Measurements from ENCODE around the gene RRAD.

RRAD gene

GRCh38 chr16:66881560-66881959 is 43.8 kb downstream of the RRAD start:
- H3K36me3 ChIP-seq (ENCODE audit: control insufficient read depth in 2 of 2, insufficient read depth in 1 of 2, low read length in 2 of 2), result peaks cover 4 to 25% of the 10 kb centered on the region in 2 experiments; a peak in 2 of 3 replicates
- H3K4me3 ChIP-seq (ENCODE audit: low read depth, low read length), result no peak overlapping the region; the same call in 1 of the 2 replicates
- TF ChIP-seq ZNF48 (tag by site-specific recombination; IDR thresholded peaks at IDR 0.05), result no peak
- TF ChIP-seq MZF1 (tag by site-specific recombination; IDR thresholded peaks at IDR 0.05; ENCODE audit: borderline replicate concordance), result no peak
- TF ChIP-seq BCL6B (tag by site-specific recombination; IDR thresholded peaks at IDR 0.05), result no peak
- no peak for TF ChIP-seq ZFP37 (tag by site-specific recombination; IDR thresholded peaks at IDR 0.05)
- no peak for TF ChIP-seq ZNF561 (tag by site-specific recombination; IDR thresholded peaks at IDR 0.05; ENCODE audit: borderline replicate concordance)
- TF ChIP-seq ZNF350 (tag by site-specific recombination; IDR thresholded peaks at IDR 0.05), result no peak
- no peak for TF ChIP-seq SCRT2 (tag by site-specific recombination; IDR thresholded peaks at IDR 0.05)
- 0 out of 2 replicates have a peak, but pooled peaks cover under 1% of the 10 kb centered on the region for H3K4me1 ChIP-seq (ENCODE audit: control insufficient read depth, insufficient read depth, low read length)
- CTCF ChIA-PET, result interaction anchor here (0.7 to 2.4 kb wide), 10 partner anchors 9 to 474 kb away, joined by 3 to 16 read pairs (median 4); partner anchors contain the start of gene NAE1
- POLR2A ChIA-PET, result interaction anchor here (0.8 to 2.3 kb wide), 5 partner anchors 11 to 56 kb away, joined by 4 to 9 read pairs (median 5); partner anchors contain the start of gene NAE1
- H3K27ac ChIP-seq (ENCODE audit: extremely low read depth, low read depth, low read length), result no peak overlapping the region
- H3K9me3 ChIP-seq (ENCODE audit: control insufficient read depth, insufficient read depth, low read depth, low read length), result no peaks in the 10 kb centered on the region

GRCh38 chr16:66881014-66881417 is 44.3 kb downstream of the RRAD start:
- POLR2A ChIA-PET, result interaction anchor here (0.6 to 2.3 kb wide), 11 partner anchors 8 to 160 kb away, joined by 3 to 9 read pairs (median 5); partner anchors contain the start of genes CES3 and NAE1
- Histone ChIP-seq H3K4me1 (ENCODE audit: control insufficient read depth, insufficient read depth, low read length) (no peaks in the 10 kb centered on the region), H3K27ac (ENCODE audit: extremely low read depth, low read depth, low read length) (peak overlapping the region; percentile 53; the same call in 1 of the 2 replicates), H3K36me3 (ENCODE audit: control insufficient read depth in 2 of 2, insufficient read depth in 1 of 2, low read length in 2 of 2) (peaks cover 4 to 20% of the 10 kb centered on the region in 2 experiments; a peak in 2 of 3 replicates), H3K4me3 (ENCODE audit: low read depth, low read length) (peak overlapping the region; percentile 78), H3K9me3 (ENCODE audit: control insufficient read depth, insufficient read depth, low read depth, low read length) (no peaks in the 10 kb centered on the region)
- CTCF ChIA-PET, result interaction anchor here (0.6 to 2.4 kb wide), 12 partner anchors 8 to 474 kb away, joined by 3 to 16 read pairs (median 5); partner anchors contain the start of gene NAE1
- TF ChIP-seq ZNF169 (tag by site-specific recombination; IDR thresholded peaks at IDR 0.05) (no peak), ZNF654 (tag by site-specific recombination; IDR thresholded peaks at IDR 0.05; ENCODE audit: low read depth) (no peak), ZNF174 (tag by site-specific recombination; IDR thresholded peaks at IDR 0.05) (no peak), ZNF658 (tag by site-specific recombination; IDR thresholded peaks at IDR 0.05) (no peak), PRDM2 (tag by site-specific recombination; IDR thresholded peaks at IDR 0.05; ENCODE audit: borderline replicate concordance) (0 out of 2 replicates have a peak, but pooled peaks have one; percentile 14), SP2 (tag by site-specific recombination; IDR thresholded peaks at IDR 0.05) (peak; percentile 1; the same call in 1 of the 2 replicates), ZNF214 (tag by site-specific recombination; IDR thresholded peaks at IDR 0.05; ENCODE audit: borderline replicate concordance) (no peak), FEZF1 (tag by site-specific recombination; IDR thresholded peaks at IDR 0.05) (no peak), ZNF148 (tag by site-specific recombination; IDR thresholded peaks at IDR 0.05; ENCODE audit: borderline replicate concordance) (no peak), ZNF555 (tag by site-specific recombination; conservative IDR thresholded peaks at IDR 0.05) (no peak), ZBTB20 (tag by site-specific recombination; IDR thresholded peaks at IDR 0.05) (peak; percentile 32; the same call in 1 of the 2 replicates), KLF10 (tag by site-specific recombination; IDR thresholded peaks at IDR 0.05) (no peak), ZNF544 (tag by site-specific recombination; IDR thresholded peaks at IDR 0.05) (no peak), GLIS2 (tag by site-specific recombination; IDR thresholded peaks at IDR 0.05) (0 out of 2 replicates have a peak, but pooled peaks have one; percentile 12)

All from HEK293 (cell line).